Measurements from ENCODE around the gene CDH15. TPM values are rescaled to one million over a fixed set of nuclear protein-coding genes. Genes with fewer than 3 reads are reported as not detected.

Gene CDH15
- total RNA-seq, 2 experiments from 2014 or later: not detected

- ATAC-seq: no peak
- Mint-ChIP-seq H3K4me1 (peaks cover 7% of the 10 kb centered on the region), H3K27ac (no peak overlapping the region), H3K36me3 (ENCODE audit: low read depth) (no peaks in the 10 kb centered on the region), H3K9me3 (ENCODE audit: low read depth) (no peaks in the 10 kb centered on the region), H3K4me3 (no peak overlapping the region), H3K27me3 (peaks cover 3% of the 10 kb centered on the region)
- intact Hi-C loops (cut with DNase I, micrococcal nuclease): no loop called here
- ChIA-PET POLR2A (no interaction called here), CTCF (interaction anchor here (0.7 kb wide), 1 partner anchor 28 kb away, joined by 3 read pairs; no protein-coding TSS in a partner anchor)
- DNase-seq: no peak
These were observed 601 bp downstream of the CDH15 start for GRCh38 chr16:89172171-89172527.

- no peak for ATAC-seq
- intact Hi-C loops (cut with DNase I, micrococcal nuclease): no loop called here
- Mint-ChIP-seq H3K4me1 (peaks cover 7% of the 10 kb centered on the region), H3K4me3 (no peak overlapping the region), H3K27ac (no peak overlapping the region), H3K9me3 (ENCODE audit: low read depth) (no peaks in the 10 kb centered on the region), H3K36me3 (ENCODE audit: low read depth) (no peaks in the 10 kb centered on the region), H3K27me3 (peaks cover 3% of the 10 kb centered on the region)
- DNase-seq: no peak
- CTCF ChIA-PET: interaction anchor here (0.7 kb wide), 1 partner anchor 29 kb away, joined by 3 read pairs; no protein-coding TSS in a partner anchor
- POLR2A ChIA-PET: no interaction called here
These were observed 1.1 kb downstream of the CDH15 start for GRCh38 chr16:89172528-89173173.

GRCh38 chr16:89173174-89173921 is 1.8 kb downstream of the CDH15 start:
- CTCF ChIA-PET: no interaction called here
- ATAC-seq (no peak), DNase-seq (no peak)
- POLR2A ChIA-PET: interaction anchor here (0.7 kb wide), 1 partner anchor 75 kb away, joined by 3 read pairs; no protein-coding TSS in a partner anchor
- no peaks in the 10 kb centered on the region for H3K36me3 Mint-ChIP-seq (ENCODE audit: low read depth)
- H3K4me1 Mint-ChIP-seq: peaks cover 7% of the 10 kb centered on the region
- peaks cover 3% of the 10 kb centered on the region for H3K27me3 Mint-ChIP-seq
- no peak overlapping the region for H3K27ac Mint-ChIP-seq
- H3K9me3 Mint-ChIP-seq (ENCODE audit: low read depth): no peaks in the 10 kb centered on the region
- no peak overlapping the region for H3K4me3 Mint-ChIP-seq
- intact Hi-C loops (cut with DNase I, micrococcal nuclease): no loop called here

GRCh38 chr16:89174055-89174827 is 2.7 kb downstream of the CDH15 start:
- Mint-ChIP-seq H3K4me1 (peaks cover 7% of the 10 kb centered on the region), H3K27me3 (peaks cover 3% of the 10 kb centered on the region), H3K27ac (no peak overlapping the region), H3K4me3 (no peak overlapping the region), H3K36me3 (ENCODE audit: low read depth) (no peaks in the 10 kb centered on the region), H3K9me3 (ENCODE audit: low read depth) (no peaks in the 10 kb centered on the region)
- ATAC-seq (no peak), DNase-seq (no peak)
- ChIA-PET CTCF (interaction anchor here (0.8 kb wide), 1 partner anchor 33 kb away, joined by 3 read pairs; no protein-coding TSS in a partner anchor), POLR2A (interaction anchor here (0.7 kb wide), 1 partner anchor 76 kb away, joined by 3 read pairs; no protein-coding TSS in a partner anchor)
- intact Hi-C loops (cut with DNase I, micrococcal nuclease): no loop called here

GRCh38 chr16:89174877-89175276 is 3.3 kb downstream of the CDH15 start:
- no peaks in the 10 kb centered on the region for H3K9me3 Mint-ChIP-seq (ENCODE audit: low read depth)

GRCh38 chr16:89175280-89176146 is 4.0 kb downstream of the CDH15 start:
- H3K9me3 Mint-ChIP-seq (ENCODE audit: low read depth): no peaks in the 10 kb centered on the region
- ChIA-PET CTCF (interaction anchor here (0.7 kb wide), 1 partner anchor 366 kb away, joined by 3 read pairs; no protein-coding TSS in a partner anchor), POLR2A (no interaction called here)
- ATAC-seq: no peak
- peaks cover 3% of the 10 kb centered on the region for H3K27me3 Mint-ChIP-seq
- intact Hi-C loops (cut with DNase I, micrococcal nuclease): no loop called here
- no peak overlapping the region for H3K27ac Mint-ChIP-seq
- no peaks in the 10 kb centered on the region for H3K36me3 Mint-ChIP-seq (ENCODE audit: low read depth)
- DNase-seq: no peak
- peaks cover 5% of the 10 kb centered on the region for H3K4me1 Mint-ChIP-seq
- no peak overlapping the region for H3K4me3 Mint-ChIP-seq

More at GRCh38 chr16:89174877-89175276, 3.3 kb downstream of the CDH15 start:
- ATAC-seq (no peak), DNase-seq (no peak)
- ChIA-PET CTCF (interaction anchor here (0.7 kb wide), 1 partner anchor 365 kb away, joined by 3 read pairs; no protein-coding TSS in a partner anchor), POLR2A (no interaction called here)
- Mint-ChIP-seq H3K4me1 (peaks cover 7% of the 10 kb centered on the region), H3K4me3 (no peak overlapping the region), H3K27me3 (peaks cover 3% of the 10 kb centered on the region), H3K27ac (no peak overlapping the region), H3K36me3 (ENCODE audit: low read depth) (no peaks in the 10 kb centered on the region)
- intact Hi-C loops (cut with DNase I, micrococcal nuclease): no loop called here

- Mint-ChIP-seq H3K4me3 (no peak overlapping the region), H3K36me3 (ENCODE audit: low read depth) (no peaks in the 10 kb centered on the region), H3K27me3 (no peaks in the 10 kb centered on the region), H3K27ac (no peak overlapping the region), H3K4me1 (peaks cover 2% of the 10 kb centered on the region), H3K9me3 (ENCODE audit: low read depth) (no peaks in the 10 kb centered on the region)
- CTCF ChIA-PET: no interaction called here
- ATAC-seq (no peak), DNase-seq (no peak)
- POLR2A ChIA-PET: no interaction called here
- intact Hi-C loops (cut with DNase I, micrococcal nuclease): no loop called here
These were observed 4.7 kb downstream of the CDH15 start for GRCh38 chr16:89176147-89176690.

- H3K36me3 Mint-ChIP-seq (ENCODE audit: low read depth): no peaks in the 10 kb centered on the region
- DNase-seq (no peak), ATAC-seq (no peak)
- intact Hi-C loops (cut with DNase I, micrococcal nuclease): no loop called here
- peaks cover 5% of the 10 kb centered on the region for H3K4me1 Mint-ChIP-seq
- ChIA-PET CTCF (no interaction called here), POLR2A (no interaction called here)
- no peak overlapping the region for H3K4me3 Mint-ChIP-seq
- no peaks in the 10 kb centered on the region for H3K9me3 Mint-ChIP-seq (ENCODE audit: low read depth)
- H3K27ac Mint-ChIP-seq: no peak overlapping the region
- H3K27me3 Mint-ChIP-seq: no peaks in the 10 kb centered on the region
These were observed 5.2 kb downstream of the CDH15 start for GRCh38 chr16:89176717-89177116.

- Mint-ChIP-seq H3K27ac (no peak overlapping the region), H3K9me3 (ENCODE audit: low read depth) (no peaks in the 10 kb centered on the region), H3K4me3 (no peak overlapping the region), H3K27me3 (no peaks in the 10 kb centered on the region), H3K4me1 (peaks cover 6% of the 10 kb centered on the region), H3K36me3 (ENCODE audit: low read depth) (no peaks in the 10 kb centered on the region)
- ChIA-PET CTCF (no interaction called here), POLR2A (interaction anchor here (0.7 kb wide), 1 partner anchor 148 kb away, joined by 7 read pairs; no protein-coding TSS in a partner anchor)
- ATAC-seq: no peak
- no peak for DNase-seq
- intact Hi-C loops (cut with DNase I, micrococcal nuclease): no loop called here
These were observed 6.0 kb downstream of the CDH15 start for GRCh38 chr16:89177501-89177900.

- H3K27ac Mint-ChIP-seq: no peak overlapping the region
- H3K36me3 Mint-ChIP-seq (ENCODE audit: low read depth): no peaks in the 10 kb centered on the region
- H3K4me3 Mint-ChIP-seq: no peak overlapping the region
- ATAC-seq (no peak), DNase-seq (no peak)
- peaks cover 6% of the 10 kb centered on the region for H3K4me1 Mint-ChIP-seq
- intact Hi-C loops (cut with DNase I, micrococcal nuclease): no loop called here
- ChIA-PET POLR2A (no interaction called here), CTCF (interaction anchor here (0.5 kb wide), 1 partner anchor 25 kb away, joined by 3 read pairs; no protein-coding TSS in a partner anchor)
- H3K27me3 Mint-ChIP-seq: no peaks in the 10 kb centered on the region
- no peaks in the 10 kb centered on the region for H3K9me3 Mint-ChIP-seq (ENCODE audit: low read depth)
These were observed 7.1 kb downstream of the CDH15 start for GRCh38 chr16:89178453-89179147.

Measured in activated CD4-positive, alpha-beta T cell treated with anti-CD3 and anti-CD28 coated beads for 36 hours (primary cell).